H9 (cell line): ENCODE measurements around the gene DISC1. TPM values are rescaled to one million over a fixed set of nuclear protein-coding genes. Genes with fewer than 3 reads are reported as not detected.

Experiments
- DNase-seq: peaks from one replicate; pipeline ENCODE4 v3.0.0-alpha.2; 2017
- H2AFZ ChIP-seq: one replicate; pipeline ENCODE4 v1.6.1; 2013; ENCODE audit warnings: mild to moderate bottlenecking, low read length, control low read depth, moderate library complexity
- H2AK5ac ChIP-seq: 2 replicates; pipeline ENCODE4 v1.6.1; 2013; ENCODE audit warnings: low read length, control low read depth, mixed read lengths; ENCODE audit not compliant: insufficient read length
- H2BK120ac ChIP-seq: one replicate; pipeline ENCODE4 v1.6.1; 2013; ENCODE audit warnings: low read depth, mild to moderate bottlenecking, low read length, control low read depth, inconsistent platforms; ENCODE audit not compliant: poor library complexity, severe bottlenecking
- H2BK12ac ChIP-seq: 2 replicates; pipeline ENCODE4 v1.6.1; 2013; ENCODE audit warnings: low read length, control low read depth, mixed read lengths, low read depth; ENCODE audit not compliant: insufficient read length
- H2BK15ac ChIP-seq: 2 replicates; pipeline ENCODE4 v1.6.1; 2013; ENCODE audit warnings: low read depth, low read length, control low read depth
- H2BK20ac ChIP-seq: one replicate; pipeline ENCODE4 v1.6.1; 2013; ENCODE audit warnings: low read depth, mild to moderate bottlenecking, low read length, control low read depth, inconsistent platforms; ENCODE audit not compliant: poor library complexity, severe bottlenecking
- H2BK5ac ChIP-seq: 2 replicates; pipeline ENCODE4 v1.6.1; 2013; ENCODE audit warnings: low read length, control low read depth, mixed read lengths; ENCODE audit not compliant: insufficient read length
- H3K14ac ChIP-seq: 2 replicates; pipeline ENCODE4 v1.6.1; 2013; ENCODE audit warnings: low read length, control low read depth; ENCODE audit not compliant: insufficient read depth
- H3K18ac ChIP-seq: 2 replicates; pipeline ENCODE4 v1.6.1; 2013; ENCODE audit warnings: low read depth, mild to moderate bottlenecking, mixed read lengths, low read length, control low read depth; ENCODE audit not compliant: insufficient read length
- H3K23ac ChIP-seq: 2 replicates; pipeline ENCODE4 v1.6.1; 2013; ENCODE audit warnings: low read length, control low read depth, mixed read lengths, low read depth; ENCODE audit not compliant: insufficient read length
- H3K23me2 ChIP-seq: 2 replicates; pipeline ENCODE4 v1.6.1; 2013; ENCODE audit warnings: low read depth, mild to moderate bottlenecking, mixed read lengths, low read length, control low read depth; ENCODE audit not compliant: insufficient read length, poor library complexity, severe bottlenecking
- H3K27ac ChIP-seq: 2 replicates; pipeline ENCODE4 v1.5.1; 2013; ENCODE audit warnings: low read length, control low read depth, mixed read lengths, low read depth; ENCODE audit not compliant: insufficient read length
- H3K27me3 ChIP-seq: 2 replicates; pipeline ENCODE4 v1.6.1; 2013; ENCODE audit warnings: low read length, control low read depth, inconsistent platforms; ENCODE audit not compliant: insufficient read depth
- H3K4ac ChIP-seq: 2 replicates; pipeline ENCODE4 v1.6.1; 2013; ENCODE audit warnings: low read depth, mild to moderate bottlenecking, control low read depth, inconsistent platforms, low read length, moderate library complexity
- H3K4me1 ChIP-seq: 2 replicates; pipeline ENCODE4 v1.6.1; 2013; ENCODE audit warnings: low read length, control low read depth, inconsistent platforms; ENCODE audit not compliant: insufficient read depth
- H3K4me2 ChIP-seq: 2 replicates; pipeline ENCODE4 v1.6.1; 2013; ENCODE audit warnings: low read length, control low read depth, mixed read lengths; ENCODE audit not compliant: insufficient read length, insufficient read depth
- H3K56ac ChIP-seq: 2 replicates; pipeline ENCODE4 v1.6.1; 2013; ENCODE audit warnings: low read depth, mild to moderate bottlenecking, mixed read lengths, low read length, control low read depth; ENCODE audit not compliant: insufficient read length
- H3K79me1 ChIP-seq: 2 replicates; pipeline ENCODE4 v1.6.1; 2013; ENCODE audit warnings: low read depth, mild to moderate bottlenecking, moderate library complexity, low read length, control low read depth, inconsistent platforms; ENCODE audit not compliant: insufficient read depth, poor library complexity, severe bottlenecking
- H3K79me2 ChIP-seq: 2 replicates; pipeline ENCODE4 v1.6.1; 2013; ENCODE audit warnings: low read length, control low read depth, inconsistent platforms; ENCODE audit not compliant: insufficient read depth
- H3K9ac ChIP-seq: 2 replicates; pipeline ENCODE4 v1.6.1; 2013; ENCODE audit warnings: low read length, control low read depth, mixed read lengths; ENCODE audit not compliant: insufficient read length; ENCODE audit errors: extremely low read depth
- H3K9me3 ChIP-seq: one replicate; pipeline ENCODE4 v1.6.1; 2013; ENCODE audit warnings: low read depth, low read length, inconsistent platforms; ENCODE audit not compliant: control insufficient read depth
- H3T11ph ChIP-seq: one replicate; pipeline ENCODE4 v1.6.1; 2013; ENCODE audit warnings: mild to moderate bottlenecking, low read length, control low read depth, inconsistent platforms
- H4K20me1 ChIP-seq: one replicate; pipeline ENCODE4 v1.6.1; 2013; ENCODE audit not compliant: control insufficient read depth, insufficient read length, insufficient read depth
- H4K5ac ChIP-seq: 2 replicates; pipeline ENCODE4 v1.6.1; 2013; ENCODE audit warnings: low read depth, mild to moderate bottlenecking, mixed read lengths, low read length, control low read depth; ENCODE audit not compliant: insufficient read length
- H4K8ac ChIP-seq: replicated peaks from 2 replicates; pipeline ENCODE4 v1.6.1; 2013; ENCODE audit warnings: low read length, control low read depth, mixed read lengths, low read depth; ENCODE audit not compliant: insufficient read length
- H4K91ac ChIP-seq: 2 replicates; pipeline ENCODE4 v1.6.1; 2013; ENCODE audit warnings: low read depth, mild to moderate bottlenecking, moderate library complexity, mixed read lengths, low read length, control low read depth; ENCODE audit not compliant: insufficient read length
- H3K27ac Mint-ChIP-seq, 3 experiments: 2 replicates in 2 of 3; 3 replicates in 1 of 3; pipeline ENCODE4 v1.8.0; 2020 to 2021; ENCODE audit warnings: mixed read lengths in 3 of 3, mild to moderate bottlenecking in 1 of 3, moderate library complexity in 1 of 3
- H3K27me3 Mint-ChIP-seq: 2 replicates; pipeline ENCODE4 v1.8.0; 2021; ENCODE audit warnings: low read depth, mild to moderate bottlenecking, moderate library complexity, mixed read lengths
- H3K36me3 Mint-ChIP-seq, 3 experiments: 2 replicates in 2 of 3; 3 replicates in 1 of 3; pipeline ENCODE4 v1.8.0; 2020 to 2021; ENCODE audit warnings: low read depth in 3 of 3, mixed read lengths in 3 of 3; ENCODE audit not compliant: insufficient read depth in 1 of 3
- H3K4me1 Mint-ChIP-seq, 2 experiments: 2 replicates each; pipeline ENCODE4 v1.8.0; 2020; ENCODE audit warnings: mixed read lengths in 2 of 2
- H3K4me3 Mint-ChIP-seq, 2 experiments: 2 replicates in 1 of 2; 3 replicates in 1 of 2; pipeline ENCODE4 v1.8.0; 2020 to 2021; ENCODE audit warnings: mild to moderate bottlenecking in 2 of 2, mixed read lengths in 2 of 2, moderate library complexity in 1 of 2
- H3K9me3 Mint-ChIP-seq, 2 experiments: 2 replicates in 1 of 2; 3 replicates in 1 of 2; pipeline ENCODE4 v1.8.0; 2020; ENCODE audit warnings: mild to moderate bottlenecking in 2 of 2, mixed read lengths in 2 of 2, moderate library complexity in 1 of 2
- CTCF ChIP-seq: fragments of 200-600 bp; sonication (generic); conservative IDR thresholded peaks from 3 replicates; pipeline ENCODE4 v1.8.0; 2021; ENCODE audit warnings: antibody characterized with exemption, mild to moderate bottlenecking
- WGBS: extraction: QIAGEN DNeasy Blood & Tissue Kit; methylation state at CpG from one replicate; pipeline ENCODE4 v1.1.7; 2013; ENCODE audit warnings: missing lambda C conversion rate, low lambda C conversion rate, mixed read lengths; ENCODE audit not compliant: insufficient read length; ENCODE audit errors: extremely low coverage; 5-methylcytosine and 5-hydroxymethylcytosine counted together
- total RNA-seq: library from RNA; stranded (reverse); gene quantifications from 2 replicates; pipeline ENCODE4 v1.2.1, GENCODE V29; 2021

DISC1 gene
- total RNA-seq, 1 experiment from 2014 or later, result 2.5 TPM

GRCh38 chr1:232017759-232018158 lies 391.2 kb downstream of the DISC1 start:
- Histone ChIP-seq H2BK120ac (no peak overlapping the region), H3K4ac (no peak overlapping the region), H3K9me3 (no peaks in the 10 kb centered on the region), H4K5ac (no peak overlapping the region), H4K91ac (no peak overlapping the region), H2BK12ac (no peak overlapping the region), H2BK15ac (no peak overlapping the region), H3K23me2 (no peaks in the 10 kb centered on the region), H3K27ac (no peak overlapping the region), H3K79me2 (no peaks in the 10 kb centered on the region), H2AFZ (no peak overlapping the region), H3K27me3 (no peaks in the 10 kb centered on the region), H3K23ac (no peak overlapping the region), H3K14ac (no peak overlapping the region), H3K79me1 (no peaks in the 10 kb centered on the region), H3K9ac (no peak overlapping the region), H3K18ac (no peak overlapping the region), H3K56ac (no peak overlapping the region), H3K4me2 (no peak overlapping the region), H2BK5ac (no peak overlapping the region), H3T11ph (no peak overlapping the region), H4K8ac (no peak overlapping the region), H2BK20ac (no peak overlapping the region), H2AK5ac (no peak overlapping the region), H4K20me1 (no peaks in the 10 kb centered on the region), H3K4me1 (peaks cover 8% of the 10 kb centered on the region; the same call in 1 of the 2 replicates)
- no peak for DNase-seq
- TF ChIP-seq CTCF, result no peak
- Mint-ChIP-seq H3K27ac (no peak overlapping the region), H3K4me1 (peaks cover 13 to 15% of the 10 kb centered on the region in 2 experiments), H3K9me3 (no peaks in the 10 kb centered on the region; a peak in 1 of 5 replicates), H3K4me3 (no peak overlapping the region), H3K27me3 (peaks cover 13% of the 10 kb centered on the region), H3K36me3 (no peaks in the 10 kb centered on the region)
- no CpG with 5 or more reads among the region's 1 CpG for WGBS
